DMS153 (cell line): ENCODE measurements around the gene CFAP221.

Experiments used
- DNase-seq: peaks from one replicate; lab custom pipeline; 2025; lab: John Stamatoyannopoulos, UW

Gene CFAP221

DNA sequence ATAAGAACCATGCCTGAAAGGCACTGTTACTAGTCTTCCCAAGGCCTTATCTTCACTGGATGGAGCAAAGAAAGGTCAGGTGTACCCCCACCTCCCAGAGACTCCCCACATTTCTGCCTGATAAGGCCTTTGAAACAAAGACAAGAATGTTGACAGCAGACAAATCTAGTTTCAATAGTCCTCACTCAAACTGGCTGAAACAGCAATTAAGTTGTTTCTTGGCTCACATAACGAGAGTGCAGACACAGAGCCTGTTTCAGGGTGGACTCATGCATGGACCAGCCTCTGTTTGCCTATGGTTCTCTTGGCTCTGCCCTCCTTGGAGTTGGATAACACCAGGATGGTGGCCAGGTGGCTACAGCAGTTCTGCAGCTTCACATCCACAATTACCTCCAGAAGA lies 7.5 kb upstream of the CFAP221 start:
- no peak for DNase-seq

DNA sequence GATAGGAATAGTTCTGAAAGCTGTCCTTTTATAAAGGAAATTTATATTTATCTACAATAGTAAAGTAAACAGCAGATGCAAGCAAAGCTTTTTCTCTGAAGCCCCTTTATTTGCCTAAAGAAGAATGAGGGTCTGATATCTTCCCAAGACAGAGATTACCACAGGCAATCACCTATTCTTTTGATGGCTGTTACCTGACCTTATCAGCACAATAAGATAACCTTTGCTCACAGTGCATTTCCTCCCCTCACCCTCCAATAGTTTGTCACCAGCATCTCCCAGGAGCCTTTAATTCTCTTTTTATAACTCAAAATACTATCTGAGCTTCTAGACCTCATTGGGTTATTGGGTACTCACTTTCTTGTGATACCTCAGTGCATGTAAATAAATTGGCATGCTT lies 6.5 kb upstream of the CFAP221 start:
- DNase-seq, result no peak

DNA sequence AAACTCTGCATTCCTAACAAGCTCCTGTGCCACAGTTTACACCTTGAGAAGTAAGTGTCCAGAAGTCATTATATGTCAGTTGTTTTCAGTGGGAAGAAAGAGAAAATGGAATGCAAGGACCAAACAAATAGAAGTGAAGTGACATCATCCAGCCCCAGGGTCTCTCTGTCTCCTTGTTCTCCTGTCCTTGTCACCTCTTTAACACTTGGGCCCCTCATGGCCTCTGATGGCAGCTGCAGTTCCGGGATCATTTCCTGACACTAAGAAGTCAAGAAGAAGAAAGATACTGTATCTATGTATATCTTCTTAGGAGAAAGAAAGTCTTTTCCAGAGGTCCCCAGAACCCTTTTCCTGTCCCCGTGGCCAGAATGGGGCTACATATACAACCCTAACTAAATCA lies 2.8 kb upstream of the CFAP221 start:
- DNase-seq, result no peak

DNA sequence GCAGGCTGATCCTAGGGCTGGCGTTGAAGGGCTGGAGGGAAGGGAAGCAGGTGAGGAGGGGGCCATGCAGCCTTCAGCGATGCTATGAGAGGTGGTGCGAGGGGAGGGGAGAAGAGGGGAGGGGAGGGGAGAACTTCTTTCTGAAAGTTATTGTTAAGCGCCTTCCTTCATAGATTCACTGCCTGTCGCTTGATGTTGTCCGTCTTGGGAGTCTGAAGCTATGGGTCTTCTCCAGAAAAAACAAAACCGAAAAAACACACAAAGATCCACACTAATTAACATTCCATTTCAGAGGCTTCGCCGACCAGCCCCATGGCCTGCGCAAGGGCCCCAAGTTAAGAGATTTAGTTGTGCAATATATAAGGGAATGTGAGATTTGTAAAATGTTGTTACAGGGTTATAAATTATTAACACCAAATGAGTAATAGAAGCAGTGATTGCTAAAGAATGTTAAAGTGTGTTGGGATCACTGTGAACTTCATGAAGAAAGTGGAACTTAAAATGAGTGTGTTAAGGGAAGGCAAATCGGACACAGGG lies 758 bp downstream of the CFAP221 start:
- no peak for DNase-seq

DNA sequence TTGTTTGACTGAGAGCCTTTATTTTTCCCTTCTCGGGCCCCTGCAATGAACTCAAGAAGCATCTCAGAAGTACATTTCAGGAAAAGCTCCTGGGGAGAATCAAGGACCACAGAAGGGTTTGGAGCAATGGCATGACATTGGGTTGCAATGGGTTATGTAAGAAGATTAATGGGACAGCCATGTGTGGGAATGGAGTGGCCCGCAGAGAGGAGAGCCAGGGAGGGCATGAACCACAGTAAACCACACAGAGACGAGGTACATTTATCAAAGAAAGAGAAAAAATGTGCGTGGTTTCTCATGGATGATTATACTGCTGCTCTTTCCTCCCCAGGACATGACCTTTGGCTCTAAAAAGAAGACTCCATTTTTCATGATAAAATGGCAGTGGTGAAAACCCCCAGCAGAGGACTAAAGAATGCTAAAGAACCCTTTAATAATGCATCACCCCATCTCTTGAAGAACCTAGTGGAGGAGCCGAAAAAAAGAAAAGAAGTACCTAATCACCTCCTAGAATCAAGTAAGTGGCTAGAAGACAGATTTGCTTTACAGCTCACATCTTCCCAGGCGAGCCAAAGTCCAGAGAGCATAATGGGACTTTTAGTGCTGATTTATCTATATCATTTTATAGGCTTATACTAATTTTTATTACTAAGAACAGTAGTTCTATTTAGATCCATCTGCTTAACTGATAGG lies 1.7 kb downstream of the CFAP221 start:
- no peak for DNase-seq

DNA sequence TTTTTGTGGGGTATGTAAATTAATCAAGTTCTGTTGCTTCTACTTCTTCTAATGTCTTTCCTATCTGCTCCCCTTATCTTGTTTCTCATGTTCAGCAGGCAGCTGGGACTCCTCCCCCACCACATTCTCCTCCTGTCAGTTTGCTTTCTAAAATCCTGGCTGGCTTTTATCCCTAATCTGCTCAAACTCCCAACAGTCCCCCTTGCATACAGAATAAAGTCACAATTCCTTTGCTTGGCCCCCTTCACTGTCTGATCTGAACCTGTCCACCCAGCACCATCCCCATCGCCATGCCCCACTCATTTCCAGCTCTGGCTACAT lies 2.2 kb downstream of the CFAP221 start:
- no peak for DNase-seq

DNA sequence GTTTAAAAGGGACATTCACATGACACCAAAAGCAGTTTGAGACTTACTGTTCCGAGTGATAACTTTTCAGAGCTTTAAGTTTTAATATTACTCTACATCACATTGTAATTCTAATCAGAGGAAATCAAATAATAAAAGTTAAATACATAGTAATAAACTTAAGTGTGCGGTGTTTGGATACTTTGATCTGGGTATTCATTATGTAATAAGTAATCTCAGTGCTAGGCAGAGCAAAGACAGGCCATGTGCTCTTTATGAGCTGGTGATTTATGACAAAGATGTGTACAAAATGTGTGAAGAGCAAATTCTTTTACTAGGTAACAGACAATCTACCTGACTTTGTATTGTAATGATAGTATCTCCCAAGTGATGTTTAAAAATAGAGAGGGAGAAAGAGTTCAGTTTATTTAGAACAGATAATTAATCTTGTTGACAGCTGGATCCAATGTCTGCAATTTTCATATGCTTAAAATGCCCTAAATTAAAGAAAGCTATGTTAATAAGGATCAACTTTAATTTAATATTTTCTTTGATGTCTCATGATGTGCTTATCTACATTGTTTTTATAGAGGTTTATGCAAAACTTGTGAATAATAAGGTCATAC lies 4.4 kb downstream of the CFAP221 start:
- no peak for DNase-seq

DNA sequence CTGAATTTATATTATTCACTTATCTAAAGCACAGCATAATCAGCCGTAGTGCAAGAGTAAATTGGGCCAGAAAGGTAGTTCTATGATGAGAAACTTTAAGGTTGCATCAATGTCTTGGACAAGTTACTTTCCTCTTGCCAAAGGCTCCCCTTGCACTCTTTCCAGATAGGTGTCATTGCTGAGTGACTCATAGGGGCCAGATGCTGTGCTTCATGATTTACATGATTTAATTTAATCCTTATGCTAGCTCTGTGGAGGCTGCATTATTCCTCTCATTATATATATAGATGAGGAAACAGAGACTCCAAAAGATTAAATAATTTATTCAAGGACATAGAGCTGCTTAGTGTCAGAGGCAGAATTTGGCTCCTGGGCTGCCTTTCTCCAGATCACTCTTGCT lies 5.0 kb downstream of the CFAP221 start:
- DNase-seq, result no peak

DNA sequence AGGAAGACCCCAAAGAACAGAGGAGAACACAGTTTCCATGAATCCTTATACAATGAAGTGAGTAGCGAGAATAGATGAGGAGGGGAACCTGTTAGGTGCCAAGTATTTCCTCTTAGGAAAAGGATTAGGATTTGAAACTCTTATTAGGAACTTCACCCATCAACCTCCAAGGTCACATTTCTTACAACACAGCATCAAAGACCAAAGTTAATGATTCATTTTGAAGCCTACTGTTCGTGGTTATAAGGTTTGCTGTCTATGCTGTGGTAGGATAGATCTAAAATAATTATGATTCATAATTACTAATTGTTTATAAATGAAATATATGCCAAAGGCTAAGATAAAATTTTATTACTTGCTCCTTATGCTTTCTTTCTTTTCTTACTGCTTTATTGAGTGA lies 6.1 kb downstream of the CFAP221 start:
- no peak for DNase-seq

DNA sequence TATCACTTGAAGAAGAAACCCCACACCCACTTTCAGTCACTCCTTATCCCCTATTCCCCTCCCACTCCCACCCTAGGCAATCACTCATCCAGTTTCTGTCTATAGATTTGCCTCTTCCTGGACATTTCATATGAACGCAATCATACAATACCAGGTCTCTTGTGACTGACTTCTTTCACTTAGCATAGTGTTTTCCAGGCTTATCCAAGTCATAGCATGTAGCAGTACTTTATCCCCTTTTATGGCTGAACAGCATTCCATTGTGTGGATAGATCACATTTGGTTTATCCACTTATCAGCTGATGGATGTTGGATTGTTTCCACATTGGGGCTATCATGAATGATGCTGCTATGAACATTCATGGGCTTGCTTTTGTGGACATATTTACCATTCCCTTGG lies 6.6 kb downstream of the CFAP221 start:
- no peak for DNase-seq

DNA sequence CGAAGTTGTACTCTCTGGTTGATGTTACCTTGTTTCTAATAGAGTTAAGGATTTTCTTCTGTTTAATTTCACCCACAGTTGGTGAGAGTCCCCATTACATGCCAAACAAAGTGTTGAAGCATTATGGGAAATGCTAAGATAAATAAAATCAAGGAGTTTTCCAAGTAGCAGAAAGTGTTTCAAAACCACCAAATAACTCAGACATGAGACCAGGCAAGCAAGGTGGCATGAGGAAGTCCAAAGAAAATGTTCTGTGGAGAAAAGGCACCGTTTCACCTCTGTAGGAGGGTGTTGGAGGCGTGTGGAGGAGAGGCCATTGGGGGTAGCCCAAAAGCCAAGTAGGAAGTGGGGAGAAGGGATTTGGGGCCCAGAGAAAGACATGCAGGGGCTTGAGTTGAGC lies 8.7 kb downstream of the CFAP221 start:
- DNase-seq, result no peak

DNA sequence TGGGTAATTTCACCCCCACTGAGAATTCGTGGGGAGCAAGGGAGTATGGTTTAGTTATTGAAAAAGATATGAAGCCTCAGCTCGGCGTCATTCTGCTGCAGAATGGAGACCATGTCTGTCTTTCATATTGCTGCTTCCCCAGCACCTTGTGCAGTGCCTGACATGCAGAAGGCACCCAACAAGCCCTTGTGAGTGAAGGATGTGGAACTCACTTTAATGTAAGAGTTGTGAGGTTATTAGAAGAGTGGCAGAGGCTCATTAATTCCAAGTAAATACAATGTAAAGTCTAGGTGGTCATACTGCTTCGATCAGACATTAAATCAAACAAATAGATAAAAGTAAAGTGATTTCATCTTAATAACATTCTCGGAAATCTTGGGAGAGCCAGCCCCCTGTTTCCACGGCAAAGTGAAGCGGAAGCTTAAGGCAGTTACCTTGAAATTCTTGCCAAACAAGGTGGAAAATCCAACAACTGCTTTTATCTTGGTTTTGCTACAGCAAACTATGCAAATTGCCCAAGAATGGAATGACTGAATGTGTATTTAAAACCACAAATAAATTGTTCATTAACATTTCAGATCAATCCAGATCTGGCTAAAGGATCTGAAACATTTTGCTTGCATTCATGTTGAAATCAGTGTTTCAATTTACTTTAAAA lies 9.6 kb downstream of the CFAP221 start:
- DNase-seq, result no peak

DNA sequence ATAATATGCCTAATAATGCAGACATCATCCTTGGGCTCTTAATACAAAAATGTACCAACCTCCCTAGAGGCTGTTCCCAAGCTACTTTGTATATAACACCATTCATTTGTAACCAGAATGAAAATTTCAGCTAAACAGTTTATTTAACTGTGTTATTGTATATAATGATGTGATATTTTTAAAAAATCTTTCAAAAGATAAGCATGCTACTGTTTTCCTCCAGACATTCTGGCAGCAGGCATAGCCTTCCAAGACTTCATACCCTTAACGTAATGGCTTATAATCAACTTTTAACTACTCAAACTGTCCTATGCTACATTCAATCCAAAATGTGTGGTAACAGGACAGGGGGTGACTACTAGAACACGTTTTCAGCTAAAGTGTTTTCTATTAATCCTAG lies 21.2 kb downstream of the CFAP221 start:
- no peak for DNase-seq

DNA sequence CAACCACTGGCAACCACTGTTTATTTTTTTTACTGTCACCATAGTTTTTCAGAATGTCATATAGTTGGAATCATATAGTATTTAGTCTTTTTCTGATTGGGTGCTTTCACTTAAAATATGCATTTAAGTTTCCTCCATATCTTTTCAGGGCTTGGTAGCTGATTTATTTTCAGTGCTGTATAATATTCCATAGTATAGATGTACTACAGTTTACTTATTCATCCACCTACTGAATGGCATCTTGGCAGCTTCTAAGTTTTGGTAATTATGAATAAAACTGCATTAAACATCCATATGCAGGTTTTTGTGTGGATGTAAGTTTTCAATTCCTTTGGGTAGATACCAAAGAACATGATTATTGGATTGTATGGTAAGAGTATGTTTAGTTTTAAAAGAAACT lies 23.0 kb downstream of the CFAP221 start:
- no peak for DNase-seq

DNA sequence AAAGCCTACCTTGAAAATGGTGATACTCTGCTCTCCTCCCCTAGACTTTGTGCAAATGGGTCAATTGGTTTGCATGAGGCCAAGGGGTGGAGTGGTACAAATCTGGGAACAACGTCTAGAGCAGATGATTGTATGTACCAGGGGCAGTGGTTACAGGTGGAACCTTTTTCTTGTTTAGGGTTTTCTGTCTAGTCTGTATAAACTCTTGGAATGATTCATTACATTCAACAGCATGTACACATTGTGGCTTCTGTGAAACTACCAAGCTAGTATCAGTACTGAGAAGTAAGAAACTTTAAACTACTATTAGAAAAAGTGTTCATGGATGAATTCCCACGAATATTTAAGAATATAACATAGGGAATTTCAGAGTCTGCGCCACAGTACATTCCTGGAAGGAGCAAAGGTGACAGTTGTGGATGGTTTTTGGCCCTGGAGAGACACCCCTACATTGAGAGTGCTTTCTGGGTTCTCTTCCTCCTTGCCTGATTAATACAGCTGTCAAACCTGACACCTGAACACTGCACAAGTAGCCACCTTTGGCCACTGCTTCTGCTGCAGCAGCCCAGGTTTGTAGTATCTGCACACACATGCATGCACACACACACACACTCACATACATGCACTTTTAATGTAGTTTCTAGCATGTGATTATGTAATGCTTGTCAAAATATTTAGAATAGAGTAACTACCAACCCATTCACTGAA lies 30.0 kb downstream of the CFAP221 start:
- DNase-seq, result no peak

DNA sequence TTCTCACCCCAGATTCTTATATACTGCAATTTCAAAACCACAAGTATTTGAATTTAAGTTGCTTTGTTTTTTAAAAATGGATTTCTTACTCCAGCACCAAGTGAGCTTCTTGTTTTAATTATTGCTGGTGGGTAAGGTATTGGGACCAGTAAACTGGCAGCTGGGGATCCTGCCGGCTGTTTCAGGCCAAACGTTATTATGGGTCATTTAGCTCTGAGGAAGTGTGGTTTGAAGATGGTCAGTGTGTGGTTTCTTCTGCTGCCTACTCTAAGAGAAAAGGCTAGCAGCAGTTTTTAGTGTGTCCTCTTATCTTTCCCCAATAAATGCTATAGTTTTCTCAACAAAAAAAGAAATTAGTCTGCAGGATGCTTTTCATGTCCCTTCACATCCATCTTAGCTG lies 30.6 kb downstream of the CFAP221 start:
- no peak for DNase-seq

DNA sequence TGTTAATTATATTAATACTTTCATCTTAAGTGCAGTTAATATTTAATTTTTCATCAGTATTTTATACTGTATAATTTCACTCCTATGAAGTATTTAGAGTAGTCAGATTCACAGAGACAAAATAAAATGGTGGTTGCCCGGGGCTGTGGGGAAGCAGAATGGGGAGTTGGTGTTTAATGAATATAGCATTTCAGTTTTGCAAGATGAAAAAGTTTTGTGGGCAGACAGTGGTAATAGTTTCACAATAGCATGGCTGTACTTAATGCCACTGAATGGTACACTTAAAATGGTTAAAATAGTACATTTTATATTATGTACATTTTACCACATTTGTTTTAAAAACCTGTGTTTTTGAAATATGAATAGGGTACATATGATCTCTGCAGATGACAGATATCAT lies 31.2 kb downstream of the CFAP221 start:
- no peak for DNase-seq

DNA sequence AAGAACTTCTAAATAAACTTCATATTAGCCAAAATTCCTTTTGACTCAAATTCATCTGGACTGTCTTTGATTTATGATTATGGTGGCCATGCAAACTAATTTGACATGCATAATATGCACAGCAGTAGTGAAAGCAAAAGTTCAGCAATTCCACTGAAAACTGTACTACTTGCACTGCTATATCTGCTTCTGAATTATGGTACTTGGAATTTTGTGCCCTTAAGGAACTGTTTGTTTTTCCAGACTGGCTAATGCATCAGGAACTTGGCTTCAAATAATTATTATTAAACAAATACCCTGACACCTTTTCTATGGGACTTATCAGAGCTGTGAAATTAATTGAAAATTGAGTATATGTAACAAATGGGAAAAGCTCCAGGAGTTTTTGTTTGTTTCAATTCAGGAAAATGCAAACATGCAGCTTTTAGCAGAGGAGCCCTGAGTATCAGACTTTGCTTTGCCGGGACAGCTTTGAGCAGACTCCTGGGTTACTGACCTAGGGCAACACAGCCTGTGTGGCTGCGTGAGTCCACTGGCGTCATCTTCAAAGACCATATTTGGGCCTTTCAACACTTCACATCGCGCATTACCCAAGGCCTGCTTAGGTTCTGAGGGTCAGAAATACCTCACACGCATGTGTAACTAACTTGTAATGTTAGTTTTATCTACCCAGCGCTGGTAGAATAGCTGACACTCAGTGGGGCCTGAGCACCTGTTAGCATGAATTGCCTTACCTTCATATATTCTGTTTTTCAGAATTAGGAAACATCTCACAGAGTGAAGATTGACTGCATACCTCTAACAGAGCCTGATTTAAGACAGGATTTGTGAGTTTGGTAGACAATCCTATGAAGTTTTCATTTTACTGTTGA lies 35.4 kb downstream of the CFAP221 start:
- DNase-seq, result no peak

DNA sequence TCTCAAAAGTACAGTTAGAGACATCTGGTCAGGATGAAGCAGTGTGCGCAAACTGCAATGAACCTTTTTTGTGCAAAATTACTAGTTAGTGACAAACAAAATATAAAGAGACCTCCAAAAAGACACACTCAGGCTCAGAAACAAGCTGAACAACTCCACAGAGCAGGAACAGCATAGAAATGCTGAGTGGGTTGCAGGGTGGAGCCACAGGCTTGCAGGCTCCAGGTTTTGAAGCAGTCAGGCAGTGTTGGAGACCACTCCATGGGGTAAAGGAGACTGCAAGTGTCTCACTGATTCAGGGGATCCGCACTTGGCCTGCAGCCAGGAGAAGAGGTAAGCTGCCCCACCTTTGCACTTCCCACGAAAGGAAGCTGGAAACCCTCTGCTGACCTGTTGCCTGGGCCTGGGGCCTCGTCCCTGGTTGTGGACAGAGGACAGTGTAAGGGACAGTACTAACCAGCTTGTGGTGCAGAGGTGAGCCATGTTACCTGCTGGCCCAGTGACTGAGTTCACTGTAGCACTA lies 36.4 kb downstream of the CFAP221 start:
- DNase-seq, result no peak

DNA sequence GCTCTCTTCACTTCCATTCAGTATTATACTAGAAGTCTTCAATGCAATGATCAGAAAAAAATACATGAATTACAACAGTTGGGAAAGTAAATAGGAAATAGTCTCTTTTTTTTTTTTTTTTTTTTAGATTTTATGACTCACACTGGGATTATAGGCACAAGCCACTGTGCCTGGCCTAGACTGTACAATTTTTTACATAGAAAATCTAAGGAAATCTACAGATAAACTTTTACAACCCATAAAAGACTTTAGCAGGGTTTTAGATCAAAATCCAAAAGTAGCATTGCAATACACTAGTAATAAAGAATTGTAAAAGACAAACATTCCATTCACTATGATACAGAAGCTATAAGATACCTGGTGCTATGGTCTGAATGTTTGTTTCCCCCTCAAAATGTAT lies 39.0 kb downstream of the CFAP221 start:
- DNase-seq, result no peak

DNA sequence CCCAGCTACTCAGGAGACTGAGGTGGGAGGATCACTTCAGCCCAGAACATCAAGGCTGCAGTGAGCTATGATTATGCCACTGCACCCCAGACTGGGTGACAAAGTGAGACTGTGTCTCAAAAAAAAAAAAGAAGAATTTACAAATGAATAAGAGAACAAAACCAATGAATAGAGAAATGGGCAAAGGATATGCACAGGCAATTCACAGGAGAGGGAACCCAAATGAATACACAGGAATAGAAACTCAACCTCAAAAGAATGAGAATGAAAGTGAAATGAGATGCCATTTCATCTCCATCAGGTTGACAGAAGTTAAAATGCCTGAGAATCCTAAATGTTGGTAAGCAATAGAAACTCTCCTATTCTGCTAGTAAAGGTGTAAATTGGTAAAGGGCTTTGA lies 40.2 kb downstream of the CFAP221 start:
- DNase-seq, result no peak

DNA sequence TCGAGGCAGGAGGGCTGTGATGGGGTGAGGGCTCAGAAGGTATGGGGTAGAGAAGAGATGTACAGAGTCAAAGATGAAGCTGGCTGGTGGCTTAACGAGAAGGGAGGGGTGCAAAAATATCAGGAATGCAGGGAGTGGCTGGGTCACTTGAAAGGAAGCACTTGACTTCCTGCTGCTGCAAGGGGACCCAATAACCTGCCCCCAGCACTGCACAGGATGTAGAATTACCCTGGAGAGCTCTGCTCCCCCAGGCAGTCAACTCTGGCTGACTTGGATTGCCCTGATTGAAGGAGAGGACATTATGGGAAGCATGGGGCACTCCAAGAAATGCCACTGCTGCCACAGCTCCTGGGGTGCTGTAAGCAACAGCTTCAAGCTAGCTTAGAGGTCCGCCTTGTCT lies 41.8 kb downstream of the CFAP221 start:
- DNase-seq, result no peak
